HEK293 (cell line): ENCODE data around the gene MEIKIN.

Experiments used
- BCL11B ChIP-seq: fragments of 450-650 bp; formaldehyde crosslinking; IDR thresholded peaks from 2 replicates; pipeline ENCODE4 v1.5.1; 2016; ENCODE audit warnings: low read depth, missing biosample characterization, missing genetic modification characterization
- HOXA7 ChIP-seq: sonication (generic); formaldehyde crosslinking; IDR thresholded peaks from 2 replicates; pipeline ENCODE4 v1.8.1; 2022; ENCODE audit warnings: missing genetic modification reagents, borderline replicate concordance
- KLF10 ChIP-seq: fragments of 450-650 bp; IDR thresholded peaks from 2 replicates; pipeline ENCODE4 v1.5.1; 2018; ENCODE audit warnings: missing biosample characterization, mild to moderate bottlenecking, missing genetic modification characterization
- REPIN1 ChIP-seq: fragments of 450-650 bp; formaldehyde crosslinking; IDR thresholded peaks from 2 replicates; pipeline ENCODE4 v1.5.1; 2017; ENCODE audit warnings: missing biosample characterization, missing genetic modification characterization, low read depth
- ZBTB20 ChIP-seq: fragments of 450-650 bp; formaldehyde crosslinking; IDR thresholded peaks from 2 replicates; pipeline ENCODE4 v1.5.1; 2016; ENCODE audit warnings: missing biosample characterization, missing genetic modification characterization
- ZNF518A ChIP-seq: fragments of 450-650 bp; formaldehyde crosslinking; conservative IDR thresholded peaks from 2 replicates; pipeline ENCODE4 v1.5.1; 2016; ENCODE audit warnings: low read depth, missing biosample characterization, missing genetic modification characterization
- TF ChIP-seq, protein P1 (sequence below): fragments of 450-650 bp; formaldehyde crosslinking; IDR thresholded peaks from 2 replicates; pipeline ENCODE4 v1.5.1; 2016; ENCODE audit warnings: missing biosample characterization, missing genetic modification characterization
- TF ChIP-seq, protein P2 (sequence below): fragments of 450-650 bp; formaldehyde crosslinking; IDR thresholded peaks from 2 replicates; pipeline ENCODE4 v1.5.0; 2017; ENCODE audit warnings: missing biosample characterization, missing genetic modification characterization, borderline replicate concordance
- TF ChIP-seq, protein P3 (sequence below): fragments of 450-650 bp; formaldehyde crosslinking; IDR thresholded peaks from 2 replicates; pipeline ENCODE4 v1.5.1; 2017; ENCODE audit warnings: missing biosample characterization, missing genetic modification characterization

GRCh38 chr5:131776450-131776849 lies 169.0 kb downstream of the MEIKIN start:
- TF ChIP-seq, protein P1, sequence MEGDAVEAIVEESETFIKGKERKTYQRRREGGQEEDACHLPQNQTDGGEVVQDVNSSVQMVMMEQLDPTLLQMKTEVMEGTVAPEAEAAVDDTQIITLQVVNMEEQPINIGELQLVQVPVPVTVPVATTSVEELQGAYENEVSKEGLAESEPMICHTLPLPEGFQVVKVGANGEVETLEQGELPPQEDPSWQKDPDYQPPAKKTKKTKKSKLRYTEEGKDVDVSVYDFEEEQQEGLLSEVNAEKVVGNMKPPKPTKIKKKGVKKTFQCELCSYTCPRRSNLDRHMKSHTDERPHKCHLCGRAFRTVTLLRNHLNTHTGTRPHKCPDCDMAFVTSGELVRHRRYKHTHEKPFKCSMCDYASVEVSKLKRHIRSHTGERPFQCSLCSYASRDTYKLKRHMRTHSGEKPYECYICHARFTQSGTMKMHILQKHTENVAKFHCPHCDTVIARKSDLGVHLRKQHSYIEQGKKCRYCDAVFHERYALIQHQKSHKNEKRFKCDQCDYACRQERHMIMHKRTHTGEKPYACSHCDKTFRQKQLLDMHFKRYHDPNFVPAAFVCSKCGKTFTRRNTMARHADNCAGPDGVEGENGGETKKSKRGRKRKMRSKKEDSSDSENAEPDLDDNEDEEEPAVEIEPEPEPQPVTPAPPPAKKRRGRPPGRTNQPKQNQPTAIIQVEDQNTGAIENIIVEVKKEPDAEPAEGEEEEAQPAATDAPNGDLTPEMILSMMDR, result no peak
- TF ChIP-seq HOXA7 (CRISPR knock-in tag) (no peak), ZNF518A (tag by site-specific recombination) (no peak), REPIN1 (tag by site-specific recombination) (no peak), KLF10 (tag by site-specific recombination) (no peak), ZBTB20 (tag by site-specific recombination) (no peak), BCL11B (tag by site-specific recombination) (no peak)
- TF ChIP-seq, protein P2, sequence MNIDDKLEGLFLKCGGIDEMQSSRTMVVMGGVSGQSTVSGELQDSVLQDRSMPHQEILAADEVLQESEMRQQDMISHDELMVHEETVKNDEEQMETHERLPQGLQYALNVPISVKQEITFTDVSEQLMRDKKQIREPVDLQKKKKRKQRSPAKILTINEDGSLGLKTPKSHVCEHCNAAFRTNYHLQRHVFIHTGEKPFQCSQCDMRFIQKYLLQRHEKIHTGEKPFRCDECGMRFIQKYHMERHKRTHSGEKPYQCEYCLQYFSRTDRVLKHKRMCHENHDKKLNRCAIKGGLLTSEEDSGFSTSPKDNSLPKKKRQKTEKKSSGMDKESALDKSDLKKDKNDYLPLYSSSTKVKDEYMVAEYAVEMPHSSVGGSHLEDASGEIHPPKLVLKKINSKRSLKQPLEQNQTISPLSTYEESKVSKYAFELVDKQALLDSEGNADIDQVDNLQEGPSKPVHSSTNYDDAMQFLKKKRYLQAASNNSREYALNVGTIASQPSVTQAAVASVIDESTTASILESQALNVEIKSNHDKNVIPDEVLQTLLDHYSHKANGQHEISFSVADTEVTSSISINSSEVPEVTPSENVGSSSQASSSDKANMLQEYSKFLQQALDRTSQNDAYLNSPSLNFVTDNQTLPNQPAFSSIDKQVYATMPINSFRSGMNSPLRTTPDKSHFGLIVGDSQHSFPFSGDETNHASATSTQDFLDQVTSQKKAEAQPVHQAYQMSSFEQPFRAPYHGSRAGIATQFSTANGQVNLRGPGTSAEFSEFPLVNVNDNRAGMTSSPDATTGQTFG (tag by site-specific recombination), result no peak
- TF ChIP-seq, protein P3, sequence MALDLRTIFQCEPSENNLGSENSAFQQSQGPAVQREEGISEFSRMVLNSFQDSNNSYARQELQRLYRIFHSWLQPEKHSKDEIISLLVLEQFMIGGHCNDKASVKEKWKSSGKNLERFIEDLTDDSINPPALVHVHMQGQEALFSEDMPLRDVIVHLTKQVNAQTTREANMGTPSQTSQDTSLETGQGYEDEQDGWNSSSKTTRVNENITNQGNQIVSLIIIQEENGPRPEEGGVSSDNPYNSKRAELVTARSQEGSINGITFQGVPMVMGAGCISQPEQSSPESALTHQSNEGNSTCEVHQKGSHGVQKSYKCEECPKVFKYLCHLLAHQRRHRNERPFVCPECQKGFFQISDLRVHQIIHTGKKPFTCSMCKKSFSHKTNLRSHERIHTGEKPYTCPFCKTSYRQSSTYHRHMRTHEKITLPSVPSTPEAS (tag by site-specific recombination), result no peak
